Keratinocyte (primary cell): Measurements from ENCODE around the gene RALY.

Source experiments
- CTCF ChIP-seq, 3 experiments: IDR thresholded peaks in 1 of 3; conservative IDR thresholded peaks in 1 of 3; optimal IDR thresholded peaks in 1 of 3; 2 replicates in 2 of 3; 3 replicates in 1 of 3; pipeline versions ENCODE3 to v1.5.1; 2011; ENCODE audit warnings: low read length in 3 of 3, mild to moderate bottlenecking in 3 of 3, moderate library complexity in 2 of 3, control low read depth in 1 of 3, inconsistent platforms in 1 of 3; ENCODE audit not compliant: insufficient read depth in 2 of 3; ENCODE audit errors: extremely low read depth in 1 of 3
- EZH2 ChIP-seq: IDR thresholded peaks from one replicate; pipeline ENCODE4 v1.6.1; 2012; ENCODE audit warnings: inconsistent platforms, mild to moderate bottlenecking, low read length, moderate library complexity

- no peak for TF ChIP-seq EZH2
- no peak for TF ChIP-seq CTCF (optimal IDR thresholded peaks at IDR 0.05 in 1 of 3, IDR thresholded peaks at IDR 0.05 in 1 of 3, conservative IDR thresholded peaks at IDR 0.05 in 1 of 3; ENCODE audit: extremely low read depth in 1 of 3, insufficient read depth in 2 of 3, low read length in 3 of 3)
Observed at GRCh38 chr20:33967126-33967525, 26.6 kb upstream of the RALY start.
